GM18867 (cell line): ENCODE results near the gene F2.

Experiments
- ATAC-seq: cut with Tn5 transposase; IDR thresholded peaks from one replicate; pipeline ENCODE4 v1.9.1; 2021; ENCODE audit warnings: mild to moderate bottlenecking, moderate library complexity; ENCODE audit not compliant: unreplicated experiment

Gene F2

GRCh38 chr11:46738887-46739286, 19.9 kb downstream of the F2 start:
- no peak for ATAC-seq

- no peak for ATAC-seq
Measured at GRCh38 chr11:46741600-46742484, 22.8 kb downstream of the F2 start.

GRCh38 chr11:46743043-46743442, 24.0 kb downstream of the F2 start:
- no peak for ATAC-seq

- ATAC-seq, result no peak
Measured at GRCh38 chr11:46743693-46744339, 24.8 kb downstream of the F2 start.

- ATAC-seq, result no peak
Measured at GRCh38 chr11:46745328-46745727, 26.3 kb downstream of the F2 start.

- ATAC-seq, result no peak
Measured at GRCh38 chr11:46745995-46746394, 27.0 kb downstream of the F2 start.

- no peak for ATAC-seq
Measured at GRCh38 chr11:46747150-46747549, 28.1 kb downstream of the F2 start.

- ATAC-seq, result no peak
Measured at GRCh38 chr11:46755962-46756361, 36.9 kb downstream of the F2 start.

GRCh38 chr11:46759196-46759595, 40.2 kb downstream of the F2 start:
- ATAC-seq, result no peak

- ATAC-seq, result no peak
Measured at GRCh38 chr11:46760429-46761128, 41.6 kb downstream of the F2 start.

- no peak for ATAC-seq
Measured at GRCh38 chr11:46761807-46762206, 42.8 kb downstream of the F2 start.

- no peak for ATAC-seq
Measured at GRCh38 chr11:46762248-46762647, 43.2 kb downstream of the F2 start.

- ATAC-seq, result no peak
Measured at GRCh38 chr11:46766656-46767055, 47.6 kb downstream of the F2 start.

GRCh38 chr11:46769636-46770221, 50.7 kb downstream of the F2 start:
- no peak for ATAC-seq

- ATAC-seq, result no peak
Measured at GRCh38 chr11:46776878-46777277, 57.9 kb downstream of the F2 start.

GRCh38 chr11:46778416-46778815, 59.4 kb downstream of the F2 start:
- ATAC-seq, result no peak
